A549 (cell line): ENCODE results near the gene UQCR11.

ENCODE experiments used
- CTCF ChIP-seq: fragments of >200 bp; sonication (Bioruptor Twin); formaldehyde crosslinking; IDR thresholded peaks from 3 replicates; pipeline ENCODE4 v1.5.1; 2016
- ELK1 ChIP-seq: fragments of 150-350 bp; IDR thresholded peaks from 2 replicates; pipeline ENCODE4 v1.6.1; 2014; ENCODE audit warnings: low read depth, mild to moderate bottlenecking, low read length
- EP300 ChIP-seq, 2 experiments: fragments of >200 bp; sonication (Bioruptor Twin); formaldehyde crosslinking; IDR thresholded peaks; 2 replicates in 1 of 2; 3 replicates in 1 of 2; pipeline ENCODE4 v1.6.1; 2016 to 2017
- HMGXB4 ChIP-seq: fragments of 250-450 bp; sonication (Bioruptor Pico); IDR thresholded peaks from 2 replicates; pipeline ENCODE4 v1.5.0; 2021; ENCODE audit warnings: mild to moderate bottlenecking, moderate library complexity, borderline replicate concordance
- NPAS2 ChIP-seq: fragments of 250-450 bp; sonication (Bioruptor Pico); IDR thresholded peaks from 2 replicates; pipeline ENCODE4 v1.8.0; 2022; ENCODE audit warnings: mild to moderate bottlenecking, moderate library complexity, borderline replicate concordance
- POLR2A ChIP-seq: IDR thresholded peaks from 2 replicates; pipeline ENCODE4 v1.6.1; 2012; ENCODE audit warnings: mild to moderate bottlenecking, low read length
- RAD21 ChIP-seq, 2 experiments: fragments of >200 bp in 1 of 2; sonication (Bioruptor Twin) in 1 of 2; formaldehyde crosslinking in 1 of 2; IDR thresholded peaks in 1 of 2; conservative IDR thresholded peaks in 1 of 2; 2 replicates in 1 of 2; 3 replicates in 1 of 2; pipeline ENCODE4 v1.6.1; 2012 to 2018; ENCODE audit warnings: inconsistent platforms in 1 of 2

- TF ChIP-seq NPAS2 (CRISPR knock-in tag), result no peak
- no peak for TF ChIP-seq POLR2A
- no peak for TF ChIP-seq CTCF
- TF ChIP-seq RAD21 (conservative IDR thresholded peaks at IDR 0.05 in 1 of 2, IDR thresholded peaks at IDR 0.05 in 1 of 2), result no peak
- no peak for TF ChIP-seq EP300 (IDR thresholded peaks at IDR 0.05)
- TF ChIP-seq HMGXB4 (CRISPR knock-in tag), result no peak
- TF ChIP-seq ELK1, result no peak
Observed at GRCh38 chr19:1636325-1637236, 31.3 kb upstream of the UQCR11 start.
